ENCODE results near the gene CATSPERB. TPM values are rescaled to one million over a fixed set of nuclear protein-coding genes. Genes with fewer than 3 reads are reported as not detected.
A peak's percentile ranks its signal among the peaks of the same experiment; 100 is the strongest.

Gene CATSPERB
- polyA plus RNA-seq, 1 donor (not counting 4 experiments of a cell fraction or from before 2014, with no cell fraction given) = 1.1 TPM

DNA sequence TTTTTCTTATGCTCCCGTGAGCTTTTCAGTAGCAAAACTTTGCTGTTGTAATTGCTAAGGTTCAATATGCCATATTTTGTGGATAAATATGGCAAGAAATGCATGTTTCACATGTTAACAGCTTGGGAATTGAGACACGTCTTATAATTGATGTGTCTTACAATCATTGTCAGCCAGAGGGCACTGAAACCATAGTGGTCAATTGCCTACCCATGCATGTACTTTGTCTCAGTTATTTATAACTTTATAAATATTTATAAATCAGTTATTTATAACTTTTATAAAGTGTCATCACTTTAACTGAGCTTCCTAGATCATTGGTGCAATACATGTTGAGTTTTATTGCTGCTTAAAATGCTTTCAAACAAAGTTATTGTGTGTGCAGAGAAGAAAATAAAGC is 82.0 kb downstream of the CATSPERB start:
- H3K4me2 ChIP-seq (ENCODE audit: control insufficient read depth, extremely low read depth, insufficient read depth, low read depth, low read length) = no peak overlapping the region
- no peak overlapping the region for H2AFZ ChIP-seq (ENCODE audit: control insufficient read depth, low read length)
- no peaks in the 10 kb centered on the region for H3K36me3 ChIP-seq (ENCODE audit: control insufficient read depth in 2 of 2, extremely low read depth in 1 of 2, insufficient read depth in 2 of 2, low read length in 2 of 2)
- H3K9me1 ChIP-seq (ENCODE audit: control insufficient read depth, extremely low read depth, insufficient read depth, low read length) = no peaks in the 10 kb centered on the region
- H3K27ac ChIP-seq (ENCODE audit: control insufficient read depth, insufficient read depth, low read length) = no peak overlapping the region
- no peak for FAIRE-seq
- H3K9me3 ChIP-seq (ENCODE audit: control insufficient read depth, low read depth, low read length) = no peaks in the 10 kb centered on the region
- H3K9ac ChIP-seq (ENCODE audit: control insufficient read depth, extremely low read depth, insufficient read depth, low read length) = no peak overlapping the region
- no peaks in the 10 kb centered on the region for H3K79me2 ChIP-seq (ENCODE audit: control insufficient read depth, insufficient read depth, low read length)
- dilution Hi-C loops (cut with MboI; ENCODE audit: extremely low pct_ligation_motif_present, low sequenced_read_pairs) = no loop called here
- TF ChIP-seq EZH2 (IDR thresholded peaks at IDR 0.05; ENCODE audit: low read length) = no peak
- TF ChIP-seq, protein P1, sequence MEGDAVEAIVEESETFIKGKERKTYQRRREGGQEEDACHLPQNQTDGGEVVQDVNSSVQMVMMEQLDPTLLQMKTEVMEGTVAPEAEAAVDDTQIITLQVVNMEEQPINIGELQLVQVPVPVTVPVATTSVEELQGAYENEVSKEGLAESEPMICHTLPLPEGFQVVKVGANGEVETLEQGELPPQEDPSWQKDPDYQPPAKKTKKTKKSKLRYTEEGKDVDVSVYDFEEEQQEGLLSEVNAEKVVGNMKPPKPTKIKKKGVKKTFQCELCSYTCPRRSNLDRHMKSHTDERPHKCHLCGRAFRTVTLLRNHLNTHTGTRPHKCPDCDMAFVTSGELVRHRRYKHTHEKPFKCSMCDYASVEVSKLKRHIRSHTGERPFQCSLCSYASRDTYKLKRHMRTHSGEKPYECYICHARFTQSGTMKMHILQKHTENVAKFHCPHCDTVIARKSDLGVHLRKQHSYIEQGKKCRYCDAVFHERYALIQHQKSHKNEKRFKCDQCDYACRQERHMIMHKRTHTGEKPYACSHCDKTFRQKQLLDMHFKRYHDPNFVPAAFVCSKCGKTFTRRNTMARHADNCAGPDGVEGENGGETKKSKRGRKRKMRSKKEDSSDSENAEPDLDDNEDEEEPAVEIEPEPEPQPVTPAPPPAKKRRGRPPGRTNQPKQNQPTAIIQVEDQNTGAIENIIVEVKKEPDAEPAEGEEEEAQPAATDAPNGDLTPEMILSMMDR (optimal IDR thresholded peaks at IDR 0.05 in 1 of 3, IDR thresholded peaks at IDR 0.05 in 1 of 3, conservative IDR thresholded peaks at IDR 0.05 in 1 of 3; ENCODE audit: extremely low read depth in 1 of 3, insufficient read depth in 2 of 3, low read length in 3 of 3) = peak in 2 of 3 experiments; percentile 40 to 53
- DNase-seq (ENCODE audit: low read depth, low spot score) = no peak
- no peak overlapping the region for H3K4me3 ChIP-seq (ENCODE audit: control insufficient read depth in 2 of 3, extremely low read depth in 1 of 3, insufficient read depth in 2 of 3, low read depth in 1 of 3, low read length in 3 of 3)
- H3K4me1 ChIP-seq (ENCODE audit: control insufficient read depth, extremely low read depth, insufficient read depth, low read length) = peaks cover 8% of the 10 kb centered on the region
- H4K20me1 ChIP-seq (ENCODE audit: control insufficient read depth, extremely low read depth, insufficient read depth, low read length) = no peaks in the 10 kb centered on the region
- no peaks in the 10 kb centered on the region for H3K27me3 ChIP-seq (ENCODE audit: control insufficient read depth, extremely low read depth, insufficient read depth, low read length)

DNA sequence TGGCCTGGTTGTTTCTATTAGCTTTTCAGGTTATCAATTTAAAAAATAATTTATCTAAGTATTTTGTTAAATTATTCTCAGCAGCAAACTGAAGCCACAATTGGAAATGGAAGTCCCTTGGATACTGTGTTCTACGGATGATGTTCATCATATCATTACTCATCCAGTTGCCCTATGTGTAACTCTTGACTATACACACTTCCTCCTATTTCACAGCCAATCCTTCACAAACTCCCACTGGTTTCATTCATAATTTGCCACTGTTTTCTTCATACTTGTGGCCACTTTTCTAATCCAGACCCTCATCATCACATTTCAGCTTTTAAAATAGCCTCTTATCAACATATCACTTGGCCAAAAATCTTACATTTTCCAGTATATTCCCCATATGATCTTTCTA is 84.0 kb downstream of the CATSPERB start:
- dilution Hi-C loops (cut with MboI; ENCODE audit: extremely low pct_ligation_motif_present, low sequenced_read_pairs) = no loop called here
- no peak overlapping the region for H3K4me3 ChIP-seq (ENCODE audit: control insufficient read depth in 2 of 3, extremely low read depth in 1 of 3, insufficient read depth in 2 of 3, low read depth in 1 of 3, low read length in 3 of 3)

More for the DNA sequence above, 84.0 kb downstream of the CATSPERB start:
- TF ChIP-seq EZH2 (IDR thresholded peaks at IDR 0.05; ENCODE audit: low read length) = no peak
- TF ChIP-seq, protein P1 (optimal IDR thresholded peaks at IDR 0.05 in 1 of 3, IDR thresholded peaks at IDR 0.05 in 1 of 3, conservative IDR thresholded peaks at IDR 0.05 in 1 of 3; ENCODE audit: extremely low read depth in 1 of 3, insufficient read depth in 2 of 3, low read length in 3 of 3) = no peak
- Histone ChIP-seq H4K20me1 (ENCODE audit: control insufficient read depth, extremely low read depth, insufficient read depth, low read length) (no peaks in the 10 kb centered on the region), H3K9me3 (ENCODE audit: control insufficient read depth, low read depth, low read length) (no peaks in the 10 kb centered on the region), H3K4me2 (ENCODE audit: control insufficient read depth, extremely low read depth, insufficient read depth, low read depth, low read length) (no peak overlapping the region), H3K9me1 (ENCODE audit: control insufficient read depth, extremely low read depth, insufficient read depth, low read length) (no peaks in the 10 kb centered on the region), H3K9ac (ENCODE audit: control insufficient read depth, extremely low read depth, insufficient read depth, low read length) (no peak overlapping the region), H3K36me3 (ENCODE audit: control insufficient read depth in 2 of 2, extremely low read depth in 1 of 2, insufficient read depth in 2 of 2, low read length in 2 of 2) (no peaks in the 10 kb centered on the region), H2AFZ (ENCODE audit: control insufficient read depth, low read length) (no peak overlapping the region), H3K27ac (ENCODE audit: control insufficient read depth, insufficient read depth, low read length) (no peak overlapping the region), H3K4me1 (ENCODE audit: control insufficient read depth, extremely low read depth, insufficient read depth, low read length) (no peaks in the 10 kb centered on the region), H3K27me3 (ENCODE audit: control insufficient read depth, extremely low read depth, insufficient read depth, low read length) (no peaks in the 10 kb centered on the region), H3K79me2 (ENCODE audit: control insufficient read depth, insufficient read depth, low read length) (no peaks in the 10 kb centered on the region)
- no peak for FAIRE-seq
- no peak for DNase-seq (ENCODE audit: low read depth, low spot score)

Data from keratinocyte (primary cell).